ENCODE data around the gene ZNF785.
A peak's percentile ranks its signal among the peaks of the same experiment; 100 is the strongest.
"Not testable (repeated sequence)": the region's sequence is repeated elsewhere in the genome, so short reads cannot be mapped to it uniquely, and the experiment has no call there.

Gene ZNF785

GRCh38 chr16:30565984-30566383, 19.5 kb downstream of the ZNF785 start:
- no peak for DNase-seq (ENCODE audit: low read depth)

DNA sequence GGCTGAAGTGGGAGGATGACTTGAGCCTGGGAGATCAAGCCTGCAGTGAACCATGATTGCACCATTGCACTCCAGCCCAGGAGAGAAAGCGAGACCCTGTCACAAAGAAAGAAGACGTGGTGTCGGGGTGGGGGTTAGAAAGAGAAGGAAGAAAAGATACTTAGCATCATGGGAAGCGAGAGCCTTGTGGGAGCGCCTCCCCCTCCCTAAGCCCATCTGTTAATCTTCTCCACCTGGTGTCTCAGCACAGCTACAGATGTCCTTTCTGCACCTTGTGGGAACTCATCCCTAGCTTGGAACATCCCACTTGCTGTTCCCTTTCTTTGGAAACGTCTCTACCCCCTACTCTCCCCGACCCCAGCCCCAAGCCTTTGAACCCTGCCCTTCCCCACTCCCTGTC, 20.0 kb downstream of the ZNF785 start:
- DNase-seq (ENCODE audit: low read depth) = no peak

DNA sequence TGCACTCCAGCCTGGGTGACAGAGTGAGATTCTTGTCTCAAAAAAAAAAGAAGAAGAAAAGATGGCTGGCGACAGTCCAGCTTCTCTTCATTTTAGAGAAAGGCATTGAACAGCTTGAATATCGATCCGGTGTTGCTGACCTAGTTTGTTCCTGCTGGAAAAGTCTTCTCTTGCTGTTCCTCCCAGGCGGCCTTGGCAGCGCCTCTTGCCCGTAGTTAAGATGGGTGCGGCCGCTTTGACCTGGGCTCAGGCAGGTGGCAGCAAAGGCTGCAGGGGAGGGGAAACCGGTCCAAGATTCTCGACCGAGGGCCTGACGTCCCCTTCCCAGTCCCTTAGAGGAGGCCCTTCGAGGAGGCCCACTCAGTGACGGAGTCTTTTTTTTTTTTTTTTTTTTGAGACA, 23.5 kb downstream of the ZNF785 start:
- no peak for DNase-seq (ENCODE audit: low read depth)

GRCh38 chr16:30561089-30561816, 24.2 kb downstream of the ZNF785 start:
- no peak for DNase-seq (ENCODE audit: low read depth)

- DNase-seq (ENCODE audit: low read depth) = no peak
These were observed 25.8 kb downstream of the ZNF785 start for GRCh38 chr16:30559690-30560089.

DNA sequence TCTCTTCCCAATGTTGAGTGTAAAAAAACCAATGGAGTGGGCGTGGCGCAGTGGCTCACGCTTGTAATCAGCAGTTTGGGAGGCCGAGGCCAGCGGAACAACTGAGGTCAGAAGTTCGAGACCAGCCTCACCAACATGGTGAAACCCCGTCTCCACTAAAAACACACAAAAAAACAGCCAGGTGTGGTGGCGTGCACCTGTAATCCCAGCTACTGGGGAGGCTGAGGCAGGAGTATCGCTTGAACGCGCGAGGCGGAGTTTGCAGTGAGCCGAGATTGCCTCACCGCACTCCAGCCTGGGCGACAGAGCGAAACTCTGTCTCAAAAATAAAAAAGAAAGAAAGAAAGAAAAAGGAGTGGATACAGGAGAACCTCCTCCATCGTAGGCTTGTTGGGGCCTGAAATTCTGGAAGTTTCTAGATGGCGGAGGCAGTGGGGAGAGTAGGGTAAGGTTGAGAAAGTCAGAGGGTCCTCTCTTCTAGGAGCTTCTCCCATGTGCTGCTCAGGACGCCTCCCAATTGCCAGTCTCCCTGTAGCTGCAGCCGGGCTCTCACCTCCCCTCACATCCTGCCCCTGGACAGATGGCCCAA, 26.6 kb downstream of the ZNF785 start:
- DNase-seq (ENCODE audit: low read depth) = no peak

DNA sequence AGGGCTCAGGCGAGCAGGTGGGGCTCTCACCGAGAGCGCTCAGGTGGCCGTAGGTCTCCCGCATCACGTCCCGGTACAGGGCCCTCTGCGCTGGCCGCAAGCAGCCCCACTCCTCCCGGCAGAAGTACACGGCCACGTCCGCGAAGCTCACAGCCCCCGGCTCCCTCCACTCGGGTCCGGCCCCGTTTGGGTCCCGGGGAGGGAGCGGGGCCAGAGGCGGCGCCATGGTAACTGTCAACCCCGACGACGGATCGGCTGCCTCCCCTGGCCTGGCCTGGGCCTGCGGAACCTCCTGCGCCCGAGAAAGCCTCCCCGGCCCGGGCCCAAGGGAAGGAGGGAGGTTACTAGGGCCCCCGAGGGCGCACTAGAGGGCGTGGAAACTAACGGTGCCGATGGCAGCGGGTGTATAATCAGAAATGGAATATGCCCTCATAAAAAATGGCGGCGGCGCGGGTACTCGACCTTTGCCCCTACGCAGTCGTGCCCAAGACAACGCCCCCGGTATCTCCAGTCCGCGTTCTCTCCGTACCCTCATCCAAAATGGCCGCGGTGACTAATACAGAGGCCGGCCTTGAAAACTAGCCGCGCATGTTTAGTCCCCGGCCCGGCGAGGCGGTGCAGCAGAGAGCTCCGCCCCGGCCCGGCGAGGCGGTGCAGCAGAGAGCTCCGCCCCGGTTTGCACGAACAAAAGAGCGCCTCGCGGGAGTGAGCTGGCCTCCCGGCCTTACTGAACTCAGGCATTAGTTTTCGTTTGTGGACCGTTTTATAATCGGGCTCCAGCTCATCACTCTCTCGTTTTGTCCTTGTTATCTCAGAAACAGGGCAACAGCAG, 27.3 kb downstream of the ZNF785 start, which contains the start of gene ZNF764:
Gene ZNF764, minus strand, starts transcription at position 418 of the 832 bp plus-strand sequence. Its CDS starts 192 bp downstream, at position 226.
- peak; percentile 91 for DNase-seq (ENCODE audit: low read depth)

DNA sequence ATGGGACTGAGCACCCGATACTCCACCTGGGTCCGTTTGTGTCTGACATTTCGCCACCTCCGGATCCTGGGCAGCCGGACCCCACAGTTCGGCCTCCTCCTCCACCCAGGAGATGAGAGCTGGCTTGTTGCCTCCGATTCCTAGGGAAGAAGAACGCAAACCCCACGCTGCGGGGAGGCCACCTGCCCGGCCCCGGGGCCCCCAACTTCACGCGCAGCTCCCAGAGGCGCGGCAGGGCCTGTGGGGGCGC, 27.9 kb downstream of the ZNF785 start:
- no peak for DNase-seq (ENCODE audit: low read depth)

GRCh38 chr16:30556125-30556473, 29.4 kb downstream of the ZNF785 start:
- DNase-seq (ENCODE audit: low read depth) = no peak

DNA sequence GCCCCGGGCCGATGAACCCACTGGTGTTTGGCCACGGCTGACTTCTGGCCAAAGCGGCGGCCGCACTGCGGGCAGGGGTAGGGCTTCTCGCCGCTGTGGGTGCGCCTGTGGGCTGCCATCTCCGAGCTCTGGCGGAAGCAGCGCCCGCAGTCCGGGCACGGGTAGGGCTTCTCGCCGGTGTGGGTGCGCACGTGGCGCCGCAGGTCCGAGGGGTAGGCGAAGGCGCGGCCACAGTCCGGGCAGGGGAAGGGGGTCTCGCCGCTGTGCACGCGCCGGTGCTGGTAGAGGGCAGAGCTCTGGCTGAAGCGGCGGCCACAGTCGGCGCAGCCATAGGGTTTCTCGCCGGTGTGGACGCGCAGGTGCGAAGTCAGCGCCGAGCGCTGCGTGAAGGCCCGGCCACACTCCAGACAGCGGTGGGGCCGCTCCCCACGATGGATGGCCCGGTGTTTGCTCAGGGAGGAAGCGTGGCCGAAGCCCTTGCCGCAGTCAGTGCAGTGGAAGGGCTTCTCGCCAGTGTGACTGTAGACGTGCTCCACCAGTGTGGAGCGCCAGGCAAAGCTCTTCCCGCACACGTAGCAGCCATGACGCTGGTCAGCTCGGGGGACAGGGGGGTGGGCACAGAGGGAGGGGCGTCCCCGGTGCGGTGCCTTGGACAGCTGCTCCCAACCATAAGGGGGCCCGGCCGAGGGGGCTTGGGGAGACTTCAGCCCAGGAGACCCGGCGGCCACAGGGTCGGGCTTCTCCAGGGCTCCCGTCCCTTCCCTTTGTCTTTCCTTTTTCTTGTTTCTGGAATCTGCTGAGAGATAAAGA, 30.0 kb downstream of the ZNF785 start:
- no peak for DNase-seq (ENCODE audit: low read depth)

DNA sequence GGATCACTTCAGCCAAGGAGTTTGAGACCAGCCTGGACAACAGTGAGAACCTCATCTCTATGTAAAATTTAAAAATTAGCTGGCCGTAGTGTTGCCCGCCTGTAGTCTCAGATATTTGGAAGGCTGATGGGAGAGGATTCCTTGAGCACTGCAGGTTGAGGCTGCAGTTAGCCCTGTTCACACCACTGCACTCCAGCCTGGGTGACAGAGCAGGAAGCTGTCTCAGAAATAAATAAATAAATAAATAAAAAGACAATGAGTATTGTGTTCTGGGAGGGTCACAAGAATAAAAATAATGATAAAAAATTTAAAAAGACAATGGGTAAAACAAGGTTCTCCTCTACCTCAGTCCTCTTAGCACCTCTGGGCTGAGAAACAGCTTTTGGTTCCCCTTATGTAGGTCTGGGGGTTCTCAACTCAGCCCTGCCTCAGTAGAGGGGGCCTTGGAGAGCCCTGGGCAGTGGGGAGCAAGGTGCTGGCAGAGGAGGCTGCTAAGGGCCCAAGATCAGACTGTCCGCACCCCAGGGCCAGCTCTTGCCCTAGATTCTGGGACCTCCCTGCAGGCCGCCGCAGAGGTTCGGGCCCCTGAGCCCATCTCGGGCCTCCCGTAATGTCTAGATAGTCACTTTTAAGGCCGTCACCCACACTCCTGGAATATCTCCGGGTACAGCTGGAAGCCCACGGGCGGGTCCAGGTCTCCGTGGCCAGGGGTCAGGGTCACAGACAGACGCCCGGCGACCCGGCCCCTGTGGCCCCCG, 30.8 kb downstream of the ZNF785 start:
- no peak for DNase-seq (ENCODE audit: low read depth)

- DNase-seq (ENCODE audit: low read depth) = no peak
These were observed 32.1 kb downstream of the ZNF785 start for GRCh38 chr16:30553393-30553899.

DNA sequence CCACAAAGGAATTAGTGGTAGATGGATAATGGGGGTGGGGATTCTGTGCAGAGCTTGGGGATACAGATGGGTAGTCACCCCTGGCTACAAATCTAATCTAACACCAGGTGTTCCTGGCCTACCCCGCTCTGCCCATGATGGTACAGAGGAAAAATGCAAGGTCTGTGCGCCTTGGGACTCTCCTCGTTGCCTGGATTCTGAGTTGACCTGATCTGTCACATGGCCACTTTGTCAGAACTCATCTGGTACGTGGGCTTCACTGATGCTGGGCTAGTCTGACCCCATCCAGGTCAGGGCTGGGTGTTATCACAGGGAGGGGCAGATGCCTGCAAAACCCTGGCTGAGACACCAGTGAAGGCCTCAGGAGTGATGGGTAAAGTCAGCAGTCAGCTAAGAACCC, 32.5 kb downstream of the ZNF785 start:
- DNase-seq (ENCODE audit: low read depth) = no peak

DNA sequence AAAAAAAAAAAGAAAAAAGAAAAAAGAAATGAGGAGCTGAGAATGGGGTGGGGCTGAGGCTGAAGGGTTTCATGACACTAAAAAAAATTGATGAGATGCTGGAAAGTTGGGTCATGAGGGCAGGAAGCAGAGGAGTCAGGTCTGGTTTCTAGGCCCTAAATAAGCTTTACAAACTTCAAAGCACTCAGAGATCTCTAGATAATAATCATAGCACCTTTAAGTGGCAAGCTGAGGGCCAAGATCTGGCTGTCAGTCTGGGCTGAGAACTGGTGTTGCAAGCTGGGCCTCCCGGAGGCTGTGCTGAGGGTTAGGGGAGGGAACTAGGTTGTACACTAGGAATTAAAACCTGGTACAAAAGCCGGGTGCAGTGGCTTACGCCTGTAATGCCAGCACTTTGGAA, 33.7 kb downstream of the ZNF785 start:
- no peak for DNase-seq (ENCODE audit: low read depth)

DNA sequence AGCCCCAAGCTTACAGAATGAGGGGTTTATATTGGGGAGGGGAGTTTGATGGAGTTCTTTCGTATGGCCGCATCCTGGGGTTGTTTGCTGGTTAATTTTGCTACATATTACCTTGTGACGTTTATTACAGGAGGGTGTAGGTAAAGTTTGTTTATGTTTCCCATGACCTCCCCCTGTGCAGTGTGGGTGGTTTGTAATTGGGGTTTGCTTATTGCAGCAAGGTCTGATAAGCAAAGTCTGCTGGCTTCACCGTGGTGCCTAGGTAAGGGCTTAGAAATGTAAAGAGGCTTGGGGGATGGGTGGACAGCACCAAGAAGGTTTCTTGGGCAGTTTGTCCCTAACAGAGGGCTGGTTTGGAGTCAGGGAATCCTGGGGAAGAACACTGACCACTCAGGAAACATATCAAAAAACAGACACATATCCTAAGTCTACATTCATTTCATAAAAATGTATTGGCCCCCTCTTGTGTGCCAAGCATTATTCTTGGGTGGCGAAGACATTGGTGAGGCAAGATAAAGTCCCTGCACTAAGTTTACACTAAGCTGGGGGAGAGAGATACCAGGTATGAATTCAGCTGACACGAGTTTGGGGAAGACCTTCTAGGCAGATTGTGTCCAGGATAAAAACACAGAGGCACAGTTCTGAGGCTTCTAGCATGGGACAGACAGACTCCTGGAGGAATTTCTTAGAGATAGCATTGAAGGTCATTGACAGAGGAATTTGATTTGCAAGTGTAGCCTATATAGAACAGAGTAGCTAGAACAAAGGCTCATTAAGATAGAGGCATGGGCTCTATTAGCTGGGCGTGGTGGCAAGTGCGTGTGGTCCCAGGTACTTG, 36.9 kb downstream of the ZNF785 start:
- DNase-seq (ENCODE audit: low read depth) = no peak

DNA sequence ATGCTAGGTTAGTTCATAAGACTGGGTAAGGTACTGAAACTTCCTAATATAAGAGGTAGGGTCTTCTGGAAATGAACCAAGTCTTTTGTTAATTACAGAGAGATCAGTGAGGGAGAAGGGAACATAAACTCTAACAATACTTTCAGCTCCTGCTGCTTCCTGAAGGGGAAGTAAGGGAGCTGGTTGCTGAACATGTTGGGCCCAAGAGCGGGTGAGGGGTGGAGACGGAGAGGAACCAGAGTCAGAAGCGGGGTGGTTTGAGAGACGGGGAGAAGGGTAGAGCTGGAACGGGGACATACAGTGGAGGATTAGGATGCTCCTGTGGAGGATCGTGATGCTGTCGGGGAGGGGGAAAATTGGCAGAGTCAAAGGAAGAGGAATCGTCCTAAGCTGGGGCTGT, 39.4 kb downstream of the ZNF785 start:
- DNase-seq (ENCODE audit: low read depth) = no peak

DNA sequence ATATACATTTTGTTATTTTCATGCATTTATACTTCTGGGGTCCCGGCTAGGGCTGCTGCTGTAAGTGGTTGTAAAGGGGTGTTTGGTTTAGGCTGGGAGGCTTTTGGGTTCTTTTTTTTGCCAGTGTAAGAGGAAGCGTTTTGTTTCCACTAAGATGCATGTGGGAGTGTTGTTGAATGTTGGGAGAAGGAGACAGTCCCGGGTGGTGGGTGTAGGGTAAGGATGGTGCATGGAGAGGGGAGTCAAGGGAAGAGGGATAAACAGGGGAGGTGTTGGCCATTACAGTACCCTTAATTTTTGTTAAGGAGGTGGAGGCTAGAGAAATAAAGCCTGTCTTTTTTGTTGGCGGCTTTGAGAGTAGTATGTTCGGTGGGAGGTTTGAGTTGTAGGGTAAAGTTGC, 42.4 kb downstream of the ZNF785 start:
- no peak for DNase-seq (ENCODE audit: low read depth)

GRCh38 chr16:30541502-30542329, 43.8 kb downstream of the ZNF785 start:
- DNase-seq (ENCODE audit: low read depth) = no peak

DNA sequence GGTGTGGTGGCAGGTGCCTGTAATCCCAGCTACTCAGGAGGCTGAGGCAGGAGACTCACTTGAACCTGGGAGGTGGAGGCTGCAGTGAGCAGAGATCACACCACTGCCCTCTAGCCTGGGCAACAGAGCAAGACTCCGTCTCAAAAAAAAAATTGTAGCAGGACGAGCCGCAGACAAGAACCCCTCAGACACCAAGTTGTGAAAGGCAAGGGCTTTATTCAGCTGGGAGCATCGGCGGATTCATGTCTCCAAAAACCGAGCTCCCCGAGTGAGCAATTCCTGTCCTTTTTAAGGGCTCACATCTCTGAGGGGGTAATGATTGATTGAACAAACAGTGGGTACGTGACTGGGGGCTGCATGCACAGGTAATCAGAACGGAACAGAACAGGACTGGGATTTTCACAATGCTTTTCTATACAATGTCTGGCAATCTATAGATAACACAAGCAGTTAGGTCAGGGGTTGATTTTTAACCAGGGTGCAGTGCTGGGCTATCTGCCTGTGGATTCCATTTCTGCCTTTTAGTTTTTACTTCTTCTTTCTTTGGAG, 44.5 kb downstream of the ZNF785 start:
- not testable (repeated sequence) for DNase-seq (ENCODE audit: low read depth)

Measured in stimulated activated CD8-positive, alpha-beta memory T cell treated with anti-CD3 and anti-CD28 coated beads, Interleukin-7, amount 100 ng/mL, for 24 hours (primary cell).